SK-N-MC (cell line): ENCODE results near the gene SDF4.

Source experiments
- EZH2 ChIP-seq: fragments of 200-600 bp; sonication (generic); IDR thresholded peaks from one replicate; pipeline ENCODE4 v1.6.1; 2017; ENCODE audit warnings: antibody characterized with exemption
- POLR2AphosphoS5 ChIP-seq: IDR thresholded peaks from 2 replicates; pipeline ENCODE4 v1.6.1; 2012; ENCODE audit warnings: mild to moderate bottlenecking, low read depth, low read length, borderline replicate concordance

DNA sequence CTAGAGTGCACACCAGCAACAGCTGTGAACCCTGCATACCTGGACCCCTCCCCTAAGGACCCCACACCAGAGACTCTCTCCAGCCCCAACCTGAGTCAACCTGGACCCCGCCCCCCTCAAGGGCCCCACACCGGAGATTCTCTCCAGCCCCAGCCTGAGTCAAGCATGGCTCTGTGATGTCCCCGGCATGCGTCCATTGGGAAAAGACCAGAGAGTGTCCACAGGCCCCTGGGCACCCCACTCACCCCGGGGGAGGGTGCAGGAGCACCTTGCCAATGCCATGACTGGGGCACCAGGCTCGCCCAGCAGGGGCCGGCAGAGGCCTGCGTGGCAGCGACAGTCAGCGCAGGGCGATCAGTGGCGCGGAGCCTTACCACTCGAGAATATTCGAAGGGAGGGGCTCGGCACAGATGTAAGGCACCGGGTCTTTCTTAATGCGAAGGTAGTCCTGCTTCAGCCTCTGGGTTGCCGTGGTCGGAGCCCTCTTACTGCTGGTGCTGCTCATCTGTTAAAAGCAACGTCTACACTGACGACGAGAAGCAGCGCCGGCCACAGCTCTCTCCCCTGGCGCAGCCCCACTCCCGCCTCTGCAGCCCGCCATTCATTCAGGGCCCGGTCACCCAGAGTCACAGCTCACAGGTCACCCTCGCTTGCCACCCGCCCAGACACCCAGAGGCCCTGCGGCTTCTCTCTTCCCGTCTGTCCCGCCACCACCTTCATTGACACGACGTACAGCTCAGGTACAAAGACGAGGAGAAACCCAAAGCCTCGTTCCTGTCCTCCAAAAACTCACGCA lies 35.9 kb upstream of the SDF4 start:
- TF ChIP-seq POLR2AphosphoS5: no peak
- no peak for TF ChIP-seq EZH2
